Erythroblast (primary cell): ENCODE measurements around the gene RAB7A.

Source experiments
- GATA1 ChIP-seq: IDR thresholded peaks from 2 replicates; pipeline ENCODE4 v1.6.1; 2011; ENCODE audit warnings: low read depth, mild to moderate bottlenecking, control low read depth, low read length, moderate library complexity
- POLR2A ChIP-seq: IDR thresholded peaks from 2 replicates; pipeline ENCODE4 v1.6.1; 2011; ENCODE audit warnings: mild to moderate bottlenecking, low read length

- no peak for TF ChIP-seq POLR2A
- no peak for TF ChIP-seq GATA1
These were observed 132.2 kb downstream of the RAB7A start for GRCh38 chr3:128858167-128858566.
